Left forelimb (tissue), 1 donor: ENCODE measurements around the gene DHDH.
"Not testable (repeated sequence)": the region's sequence is repeated elsewhere in the genome, so short reads cannot be mapped to it uniquely, and the experiment has no call there.

Experiments used
- DNase-seq: peaks from one replicate; pipeline ENCODE4 v3.0.0-alpha.2; 2018; ENCODE audit warnings: low spot score

Gene DHDH

GRCh38 chr19:48918071-48918470 is 15.4 kb upstream of the DHDH start:
- DNase-seq = no peak

GRCh38 chr19:48918801-48919247 is 14.7 kb upstream of the DHDH start:
- DNase-seq = no peak

- DNase-seq = not testable (repeated sequence)
Observed at GRCh38 chr19:48919271-48919670, 14.2 kb upstream of the DHDH start.

GRCh38 chr19:48920949-48921348 is 12.6 kb upstream of the DHDH start:
- no peak for DNase-seq

- no peak for DNase-seq
Observed at GRCh38 chr19:48921721-48922500, 11.6 kb upstream of the DHDH start.

GRCh38 chr19:48922548-48923490 is 10.7 kb upstream of the DHDH start:
- no peak for DNase-seq

- DNase-seq = no peak
Observed at GRCh38 chr19:48925240-48925843, 8.2 kb upstream of the DHDH start.

- not testable (repeated sequence) for DNase-seq
Observed at GRCh38 chr19:48925890-48926289, 7.6 kb upstream of the DHDH start.

GRCh38 chr19:48926909-48927308 is 6.6 kb upstream of the DHDH start:
- DNase-seq = no peak

GRCh38 chr19:48927692-48928091 is 5.8 kb upstream of the DHDH start:
- DNase-seq = not testable (repeated sequence)

GRCh38 chr19:48928164-48929025 is 5.1 kb upstream of the DHDH start:
- no peak for DNase-seq

GRCh38 chr19:48934837-48935236 is 1.3 kb downstream of the DHDH start:
- no peak for DNase-seq

GRCh38 chr19:48935864-48936263 is 2.4 kb downstream of the DHDH start:
- DNase-seq = no peak

- DNase-seq = no peak
Observed at GRCh38 chr19:48938256-48938655, 4.8 kb downstream of the DHDH start.

- no peak for DNase-seq
Observed at GRCh38 chr19:48940902-48941301, 7.4 kb downstream of the DHDH start.

- no peak for DNase-seq
Observed at GRCh38 chr19:48943081-48943480, 9.6 kb downstream of the DHDH start.

GRCh38 chr19:48945415-48945814 is 11.9 kb downstream of the DHDH start:
- no peak for DNase-seq

GRCh38 chr19:48945817-48946216 is 12.3 kb downstream of the DHDH start:
- DNase-seq = no peak

- no peak for DNase-seq
Observed at GRCh38 chr19:48946463-48947257, 13.2 kb downstream of the DHDH start.

- no peak for DNase-seq
Observed at GRCh38 chr19:48947258-48947542, 13.7 kb downstream of the DHDH start.

GRCh38 chr19:48950159-48950558 is 16.7 kb downstream of the DHDH start:
- no peak for DNase-seq
